Activated CD8-positive, alpha-beta memory T cell treated with anti-CD3 and anti-CD28 coated beads for 1 hour (primary cell): ENCODE measurements around the gene HAGHL.
"Not testable (repeated sequence)": the region's sequence is repeated elsewhere in the genome, so short reads cannot be mapped to it uniquely, and the experiment has no call there.

Experiments used
- DNase-seq, 2 donors: peaks; one replicate each; pipeline ENCODE4 v3.0.0-alpha.2; 2020; ENCODE audit warnings: low read depth in 1 of 2; ENCODE audit errors: extremely low read depth in 1 of 2

The HAGHL gene

GRCh38 chr16:732332-732731, 5.4 kb downstream of the HAGHL start:
- no peak for DNase-seq

GRCh38 chr16:732936-733335, 6.0 kb downstream of the HAGHL start:
- DNase-seq, result no peak

GRCh38 chr16:733382-734207, 6.7 kb downstream of the HAGHL start:
- peak in 1 of 2 donors; percentile 37 for DNase-seq

GRCh38 chr16:734208-734980, 7.5 kb downstream of the HAGHL start:
- no peak for DNase-seq

- no peak for DNase-seq
Measured at GRCh38 chr16:734981-735881, 8.3 kb downstream of the HAGHL start.

- no peak for DNase-seq
Measured at GRCh38 chr16:735982-736453, 9.1 kb downstream of the HAGHL start.

- no peak for DNase-seq
Measured at GRCh38 chr16:736936-737481, 10.1 kb downstream of the HAGHL start.

GRCh38 chr16:739560-740458, 12.9 kb downstream of the HAGHL start:
- no peak for DNase-seq

GRCh38 chr16:740459-740763, 13.5 kb downstream of the HAGHL start:
- DNase-seq, result no peak

- DNase-seq, result peak; percentile 79 to 91
Measured at GRCh38 chr16:740764-741505, 14.0 kb downstream of the HAGHL start, which contains the start of gene CIAO3. CIAO3 (minus strand) TSS chr16:740997; CDS start chr16:740985, 12 bp downstream.

GRCh38 chr16:741986-742629, 15.2 kb downstream of the HAGHL start:
- no peak for DNase-seq

- not testable (repeated sequence) for DNase-seq
Measured at GRCh38 chr16:742894-743293, 16.0 kb downstream of the HAGHL start.

GRCh38 chr16:743794-744500, 17.0 kb downstream of the HAGHL start:
- DNase-seq, result no peak

- DNase-seq, result no peak
Measured at GRCh38 chr16:745739-746138, 18.8 kb downstream of the HAGHL start.

GRCh38 chr16:746637-747036, 19.7 kb downstream of the HAGHL start:
- DNase-seq, result no peak

- no peak for DNase-seq
Measured at GRCh38 chr16:747978-748746, 21.3 kb downstream of the HAGHL start.

- DNase-seq, result no peak
Measured at GRCh38 chr16:749010-749409, 22.1 kb downstream of the HAGHL start.
